Kidney (tissue), 14 donors: ENCODE measurements around the gene TSC22D1. TPM values are rescaled to one million over a fixed set of nuclear protein-coding genes. Genes with fewer than 3 reads are reported as not detected.
A peak's percentile ranks its signal among the peaks of the same experiment; 100 is the strongest.

ENCODE experiments used
- DNase-seq, 5 donors: peaks; one replicate each; pipeline ENCODE4 v3.0.0-alpha.2; 2013 to 2020
- FAIRE-seq: peaks from 2 replicates; lab custom pipeline; 2012; peaks lifted over from hg19 to GRCh38; lab: Jason Lieb, UNC
- H3K27ac ChIP-seq, 2 donors: one replicate each; pipeline ENCODE4 v1.7.0; 2013; ENCODE audit warnings: low read depth in 2 of 2, low read length in 2 of 2, inconsistent platforms in 1 of 2
- H3K27me3 ChIP-seq: one replicate; pipeline ENCODE4 v1.7.1; 2013; ENCODE audit warnings: low read length, inconsistent platforms; ENCODE audit not compliant: control insufficient read depth, insufficient read depth
- H3K36me3 ChIP-seq, 3 donors: one replicate each; pipeline versions ENCODE4 v1.7.0 to v1.7.1; 2013; ENCODE audit warnings: low read length in 3 of 3, control low read depth in 1 of 3, inconsistent platforms in 1 of 3; ENCODE audit not compliant: insufficient read depth in 3 of 3, control insufficient read depth in 2 of 3
- H3K4me1 ChIP-seq, 3 donors: one replicate each; pipeline versions ENCODE4 v1.7.0 to v1.7.1; 2013; ENCODE audit warnings: low read length in 3 of 3, inconsistent platforms in 1 of 3, low read depth in 1 of 3; ENCODE audit not compliant: control insufficient read depth in 2 of 3, insufficient read depth in 2 of 3
- H3K4me3 ChIP-seq, 3 donors: one replicate each; pipeline versions ENCODE4 v1.7.0 to v1.8.1; 2013; ENCODE audit warnings: low read length in 3 of 3, control low read depth in 1 of 3, inconsistent platforms in 1 of 3
- H3K9ac ChIP-seq, 3 donors: one replicate each; pipeline versions ENCODE4 v1.7.0 to v1.7.1; 2013; ENCODE audit warnings: low read length in 3 of 3, control low read depth in 1 of 3, inconsistent platforms in 1 of 3
- H3K9me3 ChIP-seq, 3 donors: one replicate each; pipeline versions ENCODE4 v1.7.0 to v1.7.1; 2013; ENCODE audit warnings: low read length in 3 of 3, control low read depth in 1 of 3, inconsistent platforms in 1 of 3; ENCODE audit not compliant: control insufficient read depth in 2 of 3, insufficient read depth in 1 of 3
- intact Hi-C: fragments of 100-400 bp; cut with DNase I; formaldehyde crosslinking; loops from one replicate; pipeline ENCODE4 v1.11.1; 2022
- polyA plus RNA-seq: library from polyadenylated mRNA; stranded (reverse); fragments of 350-450 nt; fragmentation: Illumina TruSeq; extraction: RNeasy Lipid Tissue Mini Kit (QIAGEN cat#74804); gene quantifications from one replicate; pipeline ENCODE4 v1.2.3, GENCODE V29; 2014; ENCODE audit warnings: low read depth, low replicate concordance; ENCODE audit not compliant: insufficient read depth
- total RNA-seq: library from RNA; stranded (reverse); fragmentation: NEBNext Ultra II Directional; extraction: Animal tissue kit (Norgen Biotek cat#: 25700); gene quantifications from one replicate; pipeline ENCODE4 v1.2.1, GENCODE V29; 2021
- TF ChIP-seq, protein P1 (sequence below): IDR thresholded peaks from 3 replicates; pipeline ENCODE4 v1.5.1; 2012; ENCODE audit warnings: mild to moderate bottlenecking, moderate library complexity, borderline replicate concordance; ENCODE audit not compliant: insufficient read depth; ENCODE audit errors: extremely low read depth
- donor health status: control.
- donor health status: control.
- donor health status: control.
- donor health status: control.
- donor health status: control.
- donor health status: DM: yes; HTN: yes; CAD: no.
- donor health status: Normal renal cell carcinoma (clear cell type).

The TSC22D1 gene
- total and polyA plus RNA-seq, 2 donors from 2014 or later = 163 to 349 TPM

DNA sequence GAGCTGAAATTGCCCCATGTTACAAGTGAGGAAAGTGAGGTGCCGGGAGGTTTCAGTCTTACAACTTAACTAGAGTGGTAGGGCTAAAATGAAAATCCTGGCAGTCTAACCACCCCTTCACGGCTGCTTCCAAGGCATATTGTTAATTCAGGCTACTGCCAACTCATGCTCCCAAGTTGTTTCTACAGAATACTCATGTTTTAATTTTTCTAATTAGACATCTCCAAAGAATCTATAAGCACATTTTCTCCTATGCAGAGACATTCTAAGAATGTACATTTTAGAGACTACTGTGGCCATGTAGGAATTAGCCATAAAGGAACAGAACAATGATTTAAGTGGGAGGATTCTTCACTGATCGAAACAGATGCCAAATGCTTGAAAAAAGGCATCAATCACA is 7.0 kb upstream of the TSC22D1 start:
- Histone ChIP-seq H3K9ac (no peak overlapping the region), H3K27ac (no peak overlapping the region), H3K36me3 (no peaks in the 10 kb centered on the region), H3K4me1 (peaks cover 0 to 6% (median 5%) of the 10 kb centered on the region in 3 donors), H3K27me3 (no peaks in the 10 kb centered on the region), H3K9me3 (no peaks in the 10 kb centered on the region), H3K4me3 (no peak overlapping the region)
- FAIRE-seq (no peak), DNase-seq (no peak)
- intact Hi-C loops = no loop called here
- TF ChIP-seq, protein P1, sequence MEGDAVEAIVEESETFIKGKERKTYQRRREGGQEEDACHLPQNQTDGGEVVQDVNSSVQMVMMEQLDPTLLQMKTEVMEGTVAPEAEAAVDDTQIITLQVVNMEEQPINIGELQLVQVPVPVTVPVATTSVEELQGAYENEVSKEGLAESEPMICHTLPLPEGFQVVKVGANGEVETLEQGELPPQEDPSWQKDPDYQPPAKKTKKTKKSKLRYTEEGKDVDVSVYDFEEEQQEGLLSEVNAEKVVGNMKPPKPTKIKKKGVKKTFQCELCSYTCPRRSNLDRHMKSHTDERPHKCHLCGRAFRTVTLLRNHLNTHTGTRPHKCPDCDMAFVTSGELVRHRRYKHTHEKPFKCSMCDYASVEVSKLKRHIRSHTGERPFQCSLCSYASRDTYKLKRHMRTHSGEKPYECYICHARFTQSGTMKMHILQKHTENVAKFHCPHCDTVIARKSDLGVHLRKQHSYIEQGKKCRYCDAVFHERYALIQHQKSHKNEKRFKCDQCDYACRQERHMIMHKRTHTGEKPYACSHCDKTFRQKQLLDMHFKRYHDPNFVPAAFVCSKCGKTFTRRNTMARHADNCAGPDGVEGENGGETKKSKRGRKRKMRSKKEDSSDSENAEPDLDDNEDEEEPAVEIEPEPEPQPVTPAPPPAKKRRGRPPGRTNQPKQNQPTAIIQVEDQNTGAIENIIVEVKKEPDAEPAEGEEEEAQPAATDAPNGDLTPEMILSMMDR = no peak

DNA sequence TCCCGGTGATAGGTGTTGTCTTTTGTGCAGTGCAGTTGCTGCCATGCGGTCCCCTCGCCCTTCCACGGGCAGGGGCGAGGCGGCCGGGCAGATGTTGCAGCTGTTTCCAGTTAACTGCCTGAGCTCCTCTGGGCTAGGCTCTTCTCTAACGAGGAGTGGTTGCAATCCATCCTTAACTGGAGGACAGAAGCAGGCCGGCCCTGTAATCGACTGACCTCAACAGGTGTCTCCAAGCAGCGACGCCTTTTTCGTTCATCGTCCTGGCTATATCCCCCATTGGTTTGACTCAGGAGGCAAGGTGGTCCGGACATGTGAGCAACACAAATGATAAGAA is 1.9 kb upstream of the TSC22D1 start:
- H3K4me3 ChIP-seq = peak overlapping the region; percentile 61 to 85 (median 65)
- H3K27ac ChIP-seq = peak overlapping the region; percentile 97
- DNase-seq = no peak
- H3K9me3 ChIP-seq = no peaks in the 10 kb centered on the region
- FAIRE-seq = no peak
- TF ChIP-seq, protein P1 = no peak
- H3K9ac ChIP-seq = peak overlapping the region; percentile 45 to 93 (median 90)
- H3K27me3 ChIP-seq = no peaks in the 10 kb centered on the region
- peaks cover 3 to 26% (median 18%) of the 10 kb centered on the region in 3 donors for H3K4me1 ChIP-seq
- no peaks in the 10 kb centered on the region for H3K36me3 ChIP-seq
- intact Hi-C loops = no loop called here

DNA sequence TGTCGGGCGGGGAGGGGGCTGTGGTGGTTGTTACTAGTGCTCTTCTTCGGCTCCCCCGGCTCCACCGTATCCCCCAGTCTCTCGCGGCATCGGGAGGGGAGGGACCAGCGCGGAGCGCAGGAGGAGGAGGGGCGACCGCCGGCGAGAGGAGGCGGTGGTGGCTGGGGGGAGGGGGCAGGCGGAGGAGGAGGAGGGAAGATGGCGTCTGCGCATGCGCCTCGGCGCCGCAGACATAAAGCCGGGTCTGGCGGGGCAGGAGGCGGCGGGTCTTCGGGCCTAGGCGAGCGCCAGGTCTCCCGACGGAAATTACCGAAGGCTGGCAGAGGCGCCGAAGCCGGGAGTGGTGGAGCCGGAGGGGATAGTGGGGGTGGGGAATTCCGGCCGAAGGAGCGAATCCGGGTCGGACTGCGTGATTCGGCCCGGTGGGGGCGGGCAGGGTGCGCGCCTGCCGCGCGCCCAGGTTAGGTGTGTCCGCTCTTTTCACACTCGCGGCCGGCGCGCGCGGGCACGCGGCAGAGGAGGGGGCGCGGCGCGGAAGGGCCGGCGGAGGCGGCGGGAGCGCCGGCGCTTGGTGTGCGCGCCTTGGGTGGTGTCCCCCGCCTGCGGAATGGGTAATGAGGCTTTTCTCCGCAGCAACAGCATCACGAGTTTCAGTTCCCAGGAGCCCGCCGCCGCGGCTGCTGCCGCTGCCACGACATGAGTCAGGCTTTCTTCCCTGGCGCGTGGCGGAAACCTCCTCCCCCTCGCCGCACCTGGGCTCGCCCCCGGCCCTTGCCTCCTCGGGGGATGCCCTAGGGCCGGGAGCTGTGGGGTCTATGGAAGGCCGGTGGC is 1.3 kb upstream of the TSC22D1 start:
- H3K9ac ChIP-seq = peak overlapping the region; percentile 45 to 93 (median 90)
- H3K27me3 ChIP-seq = no peaks in the 10 kb centered on the region
- TF ChIP-seq, protein P1 = no peak
- H3K4me3 ChIP-seq = peak overlapping the region; percentile 61 to 85 (median 65)
- H3K4me1 ChIP-seq = peaks cover 3 to 29% (median 20%) of the 10 kb centered on the region in 3 donors
- no peak for FAIRE-seq
- H3K36me3 ChIP-seq = no peaks in the 10 kb centered on the region
- H3K27ac ChIP-seq = peak overlapping the region; percentile 97
- DNase-seq = peak; percentile 99 to 100 (median 99)
- no peaks in the 10 kb centered on the region for H3K9me3 ChIP-seq
- intact Hi-C loops = no loop called here
